H9 (cell line): Measurements from ENCODE around the gene ATP8B4. TPM values are rescaled to one million over a fixed set of nuclear protein-coding genes. Genes with fewer than 3 reads are reported as not detected.

Experiments
- DNase-seq: peaks from one replicate; pipeline ENCODE4 v3.0.0-alpha.2; 2017
- H2AFZ ChIP-seq: one replicate; pipeline ENCODE4 v1.6.1; 2013; ENCODE audit warnings: mild to moderate bottlenecking, low read length, control low read depth, moderate library complexity
- H2AK5ac ChIP-seq: 2 replicates; pipeline ENCODE4 v1.6.1; 2013; ENCODE audit warnings: low read length, control low read depth, mixed read lengths; ENCODE audit not compliant: insufficient read length
- H2BK120ac ChIP-seq: one replicate; pipeline ENCODE4 v1.6.1; 2013; ENCODE audit warnings: low read depth, mild to moderate bottlenecking, low read length, control low read depth, inconsistent platforms; ENCODE audit not compliant: poor library complexity, severe bottlenecking
- H2BK12ac ChIP-seq: 2 replicates; pipeline ENCODE4 v1.6.1; 2013; ENCODE audit warnings: low read length, control low read depth, mixed read lengths, low read depth; ENCODE audit not compliant: insufficient read length
- H2BK15ac ChIP-seq: 2 replicates; pipeline ENCODE4 v1.6.1; 2013; ENCODE audit warnings: low read depth, low read length, control low read depth
- H2BK20ac ChIP-seq: one replicate; pipeline ENCODE4 v1.6.1; 2013; ENCODE audit warnings: low read depth, mild to moderate bottlenecking, low read length, control low read depth, inconsistent platforms; ENCODE audit not compliant: poor library complexity, severe bottlenecking
- H2BK5ac ChIP-seq: 2 replicates; pipeline ENCODE4 v1.6.1; 2013; ENCODE audit warnings: low read length, control low read depth, mixed read lengths; ENCODE audit not compliant: insufficient read length
- H3K14ac ChIP-seq: 2 replicates; pipeline ENCODE4 v1.6.1; 2013; ENCODE audit warnings: low read length, control low read depth; ENCODE audit not compliant: insufficient read depth
- H3K18ac ChIP-seq: 2 replicates; pipeline ENCODE4 v1.6.1; 2013; ENCODE audit warnings: low read depth, mild to moderate bottlenecking, mixed read lengths, low read length, control low read depth; ENCODE audit not compliant: insufficient read length
- H3K23ac ChIP-seq: 2 replicates; pipeline ENCODE4 v1.6.1; 2013; ENCODE audit warnings: low read length, control low read depth, mixed read lengths, low read depth; ENCODE audit not compliant: insufficient read length
- H3K23me2 ChIP-seq: 2 replicates; pipeline ENCODE4 v1.6.1; 2013; ENCODE audit warnings: low read depth, mild to moderate bottlenecking, mixed read lengths, low read length, control low read depth; ENCODE audit not compliant: insufficient read length, poor library complexity, severe bottlenecking
- H3K27ac ChIP-seq: 2 replicates; pipeline ENCODE4 v1.5.1; 2013; ENCODE audit warnings: low read length, control low read depth, mixed read lengths, low read depth; ENCODE audit not compliant: insufficient read length
- H3K27me3 ChIP-seq: 2 replicates; pipeline ENCODE4 v1.6.1; 2013; ENCODE audit warnings: low read length, control low read depth, inconsistent platforms; ENCODE audit not compliant: insufficient read depth
- H3K4ac ChIP-seq: 2 replicates; pipeline ENCODE4 v1.6.1; 2013; ENCODE audit warnings: low read depth, mild to moderate bottlenecking, control low read depth, inconsistent platforms, low read length, moderate library complexity
- H3K4me1 ChIP-seq: 2 replicates; pipeline ENCODE4 v1.6.1; 2013; ENCODE audit warnings: low read length, control low read depth, inconsistent platforms; ENCODE audit not compliant: insufficient read depth
- H3K4me2 ChIP-seq: 2 replicates; pipeline ENCODE4 v1.6.1; 2013; ENCODE audit warnings: low read length, control low read depth, mixed read lengths; ENCODE audit not compliant: insufficient read length, insufficient read depth
- H3K56ac ChIP-seq: 2 replicates; pipeline ENCODE4 v1.6.1; 2013; ENCODE audit warnings: low read depth, mild to moderate bottlenecking, mixed read lengths, low read length, control low read depth; ENCODE audit not compliant: insufficient read length
- H3K79me1 ChIP-seq: 2 replicates; pipeline ENCODE4 v1.6.1; 2013; ENCODE audit warnings: low read depth, mild to moderate bottlenecking, moderate library complexity, low read length, control low read depth, inconsistent platforms; ENCODE audit not compliant: insufficient read depth, poor library complexity, severe bottlenecking
- H3K79me2 ChIP-seq: 2 replicates; pipeline ENCODE4 v1.6.1; 2013; ENCODE audit warnings: low read length, control low read depth, inconsistent platforms; ENCODE audit not compliant: insufficient read depth
- H3K9ac ChIP-seq: 2 replicates; pipeline ENCODE4 v1.6.1; 2013; ENCODE audit warnings: low read length, control low read depth, mixed read lengths; ENCODE audit not compliant: insufficient read length; ENCODE audit errors: extremely low read depth
- H3K9me3 ChIP-seq: one replicate; pipeline ENCODE4 v1.6.1; 2013; ENCODE audit warnings: low read depth, low read length, inconsistent platforms; ENCODE audit not compliant: control insufficient read depth
- H3T11ph ChIP-seq: one replicate; pipeline ENCODE4 v1.6.1; 2013; ENCODE audit warnings: mild to moderate bottlenecking, low read length, control low read depth, inconsistent platforms
- H4K20me1 ChIP-seq: one replicate; pipeline ENCODE4 v1.6.1; 2013; ENCODE audit not compliant: control insufficient read depth, insufficient read length, insufficient read depth
- H4K5ac ChIP-seq: 2 replicates; pipeline ENCODE4 v1.6.1; 2013; ENCODE audit warnings: low read depth, mild to moderate bottlenecking, mixed read lengths, low read length, control low read depth; ENCODE audit not compliant: insufficient read length
- H4K8ac ChIP-seq: replicated peaks from 2 replicates; pipeline ENCODE4 v1.6.1; 2013; ENCODE audit warnings: low read length, control low read depth, mixed read lengths, low read depth; ENCODE audit not compliant: insufficient read length
- H4K91ac ChIP-seq: 2 replicates; pipeline ENCODE4 v1.6.1; 2013; ENCODE audit warnings: low read depth, mild to moderate bottlenecking, moderate library complexity, mixed read lengths, low read length, control low read depth; ENCODE audit not compliant: insufficient read length
- H3K27ac Mint-ChIP-seq, 3 experiments: 2 replicates in 2 of 3; 3 replicates in 1 of 3; pipeline ENCODE4 v1.8.0; 2020 to 2021; ENCODE audit warnings: mixed read lengths in 3 of 3, mild to moderate bottlenecking in 1 of 3, moderate library complexity in 1 of 3
- H3K27me3 Mint-ChIP-seq: 2 replicates; pipeline ENCODE4 v1.8.0; 2021; ENCODE audit warnings: low read depth, mild to moderate bottlenecking, moderate library complexity, mixed read lengths
- H3K36me3 Mint-ChIP-seq, 3 experiments: 2 replicates in 2 of 3; 3 replicates in 1 of 3; pipeline ENCODE4 v1.8.0; 2020 to 2021; ENCODE audit warnings: low read depth in 3 of 3, mixed read lengths in 3 of 3; ENCODE audit not compliant: insufficient read depth in 1 of 3
- H3K4me1 Mint-ChIP-seq, 2 experiments: 2 replicates each; pipeline ENCODE4 v1.8.0; 2020; ENCODE audit warnings: mixed read lengths in 2 of 2
- H3K4me3 Mint-ChIP-seq, 2 experiments: 2 replicates in 1 of 2; 3 replicates in 1 of 2; pipeline ENCODE4 v1.8.0; 2020 to 2021; ENCODE audit warnings: mild to moderate bottlenecking in 2 of 2, mixed read lengths in 2 of 2, moderate library complexity in 1 of 2
- H3K9me3 Mint-ChIP-seq, 2 experiments: 2 replicates in 1 of 2; 3 replicates in 1 of 2; pipeline ENCODE4 v1.8.0; 2020; ENCODE audit warnings: mild to moderate bottlenecking in 2 of 2, mixed read lengths in 2 of 2, moderate library complexity in 1 of 2
- CTCF ChIP-seq: fragments of 200-600 bp; sonication (generic); conservative IDR thresholded peaks from 3 replicates; pipeline ENCODE4 v1.8.0; 2021; ENCODE audit warnings: antibody characterized with exemption, mild to moderate bottlenecking
- WGBS: extraction: QIAGEN DNeasy Blood & Tissue Kit; methylation state at CpG from one replicate; pipeline ENCODE4 v1.1.7; 2013; ENCODE audit warnings: missing lambda C conversion rate, low lambda C conversion rate, mixed read lengths; ENCODE audit not compliant: insufficient read length; ENCODE audit errors: extremely low coverage; 5-methylcytosine and 5-hydroxymethylcytosine counted together
- total RNA-seq: library from RNA; stranded (reverse); gene quantifications from 2 replicates; pipeline ENCODE4 v1.2.1, GENCODE V29; 2021

Gene ATP8B4
- total RNA-seq, 1 experiment from 2014 or later = 0.52 TPM

GRCh38 chr15:49890689-49891088 is 228.3 kb downstream of the ATP8B4 start:
- no peak overlapping the region for H2BK20ac ChIP-seq
- no peaks in the 10 kb centered on the region for H3K23me2 ChIP-seq
- no peaks in the 10 kb centered on the region for H4K20me1 ChIP-seq
- no peak overlapping the region for H2AFZ ChIP-seq
- H3K56ac ChIP-seq = no peak overlapping the region
- H3K9me3 ChIP-seq = no peaks in the 10 kb centered on the region
- H3K23ac ChIP-seq = no peak overlapping the region
- no peak overlapping the region for H3T11ph ChIP-seq
- H3K27ac ChIP-seq = no peak overlapping the region
- no peaks in the 10 kb centered on the region; the same call in 1 of the 2 replicates for H3K4me1 ChIP-seq
- no CpG with 5 or more reads among the region's 3 CpGs for WGBS
- H2BK15ac ChIP-seq = no peak overlapping the region
- H3K27me3 ChIP-seq = no peaks in the 10 kb centered on the region
- H3K79me2 ChIP-seq = no peaks in the 10 kb centered on the region
- H2AK5ac ChIP-seq = no peak overlapping the region
- no peak overlapping the region for H2BK120ac ChIP-seq
- no peaks in the 10 kb centered on the region for H3K79me1 ChIP-seq
- H4K91ac ChIP-seq = no peak overlapping the region
- Mint-ChIP-seq H3K27me3 (no peaks in the 10 kb centered on the region), H3K27ac (no peak overlapping the region), H3K9me3 (no peaks in the 10 kb centered on the region), H3K36me3 (no peaks in the 10 kb centered on the region), H3K4me1 (peaks cover 15 to 20% of the 10 kb centered on the region in 2 experiments), H3K4me3 (no peak overlapping the region)
- no peak overlapping the region for H3K9ac ChIP-seq
- no peak overlapping the region for H3K4ac ChIP-seq
- no peak overlapping the region for H3K18ac ChIP-seq
- no peak overlapping the region for H3K14ac ChIP-seq
- DNase-seq = no peak
- no peak overlapping the region for H4K5ac ChIP-seq
- H2BK5ac ChIP-seq = no peak overlapping the region
- no peak overlapping the region for H3K4me2 ChIP-seq
- TF ChIP-seq CTCF = no peak
- H2BK12ac ChIP-seq = no peak overlapping the region
- no peak overlapping the region for H4K8ac ChIP-seq
